ENCODE data around the gene FUT6. TPM values are rescaled to one million over a fixed set of nuclear protein-coding genes. Genes with fewer than 3 reads are reported as not detected.
"Not testable (repeated sequence)": the region's sequence is repeated elsewhere in the genome, so short reads cannot be mapped to it uniquely, and the experiment has no call there.

The FUT6 gene
- total RNA-seq, 2 experiments from 2014 or later: not detected

DNA sequence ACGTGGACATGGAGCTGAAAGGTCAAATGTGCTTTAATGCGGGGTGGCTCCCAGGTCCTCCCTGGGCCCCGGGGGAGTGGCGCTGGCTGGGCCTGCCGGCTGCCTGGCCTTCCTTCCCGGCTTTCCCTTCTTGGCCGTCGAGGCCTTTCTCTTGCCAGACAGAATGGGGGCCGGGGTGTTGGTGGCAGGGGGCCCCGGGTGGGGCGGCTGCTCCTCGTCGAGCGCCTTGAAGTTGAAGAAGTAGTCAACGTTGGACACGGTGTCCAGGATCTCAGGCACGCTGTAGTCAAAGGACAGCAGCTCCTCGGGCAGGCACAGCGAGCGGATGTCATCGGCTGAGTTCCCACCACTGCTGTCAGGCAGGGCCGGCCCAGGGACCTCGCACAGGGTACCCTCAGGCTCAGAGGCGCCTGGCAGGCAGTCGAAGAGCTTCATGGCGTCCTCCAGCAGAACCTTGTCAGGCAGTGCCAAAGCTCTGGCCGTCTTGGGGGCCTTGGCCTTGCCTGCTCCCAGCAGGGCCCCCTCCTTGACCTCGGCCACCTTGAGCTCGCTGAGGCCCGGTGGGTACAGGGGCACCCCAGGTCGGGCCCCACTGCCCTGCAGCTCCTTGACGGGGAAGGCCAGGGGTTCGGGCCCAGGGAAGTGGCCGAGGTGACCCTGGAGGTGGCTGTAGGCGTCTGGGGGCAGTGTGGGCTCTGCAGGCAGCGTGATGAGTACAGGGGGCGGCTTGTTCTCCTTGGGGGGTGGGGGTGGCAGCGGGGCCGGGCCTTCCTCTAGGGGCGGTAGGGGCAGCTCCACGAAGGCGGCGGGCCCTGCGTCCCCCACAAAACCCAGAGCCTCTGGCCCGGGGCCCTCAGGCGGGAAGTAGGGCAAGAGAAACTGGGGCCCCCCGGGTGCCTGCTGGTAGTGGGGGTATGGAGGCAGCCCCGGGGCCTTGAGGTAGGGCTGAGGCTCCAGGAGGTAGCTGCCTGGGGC is 56.3 kb downstream of the FUT6 start:
- H3K9me3 Mint-ChIP-seq: no peaks in the 10 kb centered on the region
- no peaks in the 10 kb centered on the region for H3K27me3 Mint-ChIP-seq
- ATAC-seq (no peak), DNase-seq (no peak)
- peaks cover 17% of the 10 kb centered on the region for H3K36me3 Mint-ChIP-seq (ENCODE audit: low read depth)
- ChIA-PET CTCF (interaction anchor here (1.9 kb wide), 1 partner anchor 21 kb away, joined by 9 read pairs; no protein-coding TSS in a partner anchor), POLR2A (interaction anchor here (0.8 to 1.5 kb wide), 11 partner anchors 8 to 92 kb away, joined by 3 to 8 read pairs (median 3); partner anchors contain the start of genes CATSPERD and DUS3L)
- TF ChIP-seq, protein P1, sequence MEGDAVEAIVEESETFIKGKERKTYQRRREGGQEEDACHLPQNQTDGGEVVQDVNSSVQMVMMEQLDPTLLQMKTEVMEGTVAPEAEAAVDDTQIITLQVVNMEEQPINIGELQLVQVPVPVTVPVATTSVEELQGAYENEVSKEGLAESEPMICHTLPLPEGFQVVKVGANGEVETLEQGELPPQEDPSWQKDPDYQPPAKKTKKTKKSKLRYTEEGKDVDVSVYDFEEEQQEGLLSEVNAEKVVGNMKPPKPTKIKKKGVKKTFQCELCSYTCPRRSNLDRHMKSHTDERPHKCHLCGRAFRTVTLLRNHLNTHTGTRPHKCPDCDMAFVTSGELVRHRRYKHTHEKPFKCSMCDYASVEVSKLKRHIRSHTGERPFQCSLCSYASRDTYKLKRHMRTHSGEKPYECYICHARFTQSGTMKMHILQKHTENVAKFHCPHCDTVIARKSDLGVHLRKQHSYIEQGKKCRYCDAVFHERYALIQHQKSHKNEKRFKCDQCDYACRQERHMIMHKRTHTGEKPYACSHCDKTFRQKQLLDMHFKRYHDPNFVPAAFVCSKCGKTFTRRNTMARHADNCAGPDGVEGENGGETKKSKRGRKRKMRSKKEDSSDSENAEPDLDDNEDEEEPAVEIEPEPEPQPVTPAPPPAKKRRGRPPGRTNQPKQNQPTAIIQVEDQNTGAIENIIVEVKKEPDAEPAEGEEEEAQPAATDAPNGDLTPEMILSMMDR (IDR thresholded peaks at IDR 0.05): no peak
- no peak overlapping the region for H3K4me3 Mint-ChIP-seq
- no peak overlapping the region for H3K27ac Mint-ChIP-seq
- H3K4me1 Mint-ChIP-seq (ENCODE audit: low read depth): no peaks in the 10 kb centered on the region
- intact Hi-C loops (cut with micrococcal nuclease): no loop called here

DNA sequence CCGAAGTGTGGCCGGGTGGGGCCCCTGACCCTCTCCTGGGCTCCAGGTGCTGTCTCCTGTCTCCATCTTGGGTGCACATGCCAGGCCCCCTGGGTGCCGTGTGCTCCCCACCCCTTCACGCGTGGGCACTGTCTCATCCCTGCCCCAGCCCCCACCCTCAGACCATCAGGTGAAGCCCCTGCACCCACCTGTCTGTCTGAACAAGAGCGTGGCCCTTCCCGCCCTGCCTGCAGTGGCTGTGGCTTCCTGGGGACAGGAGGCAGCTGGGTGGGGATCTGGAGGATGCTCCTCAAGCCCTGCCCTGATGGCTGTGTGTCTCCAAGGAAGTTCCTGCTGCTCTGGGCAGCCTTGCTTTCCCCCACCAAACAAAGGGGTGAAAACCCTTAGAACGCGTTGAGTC is 57.2 kb downstream of the FUT6 start:
- ATAC-seq: no peak
- Mint-ChIP-seq H3K27me3 (no peaks in the 10 kb centered on the region), H3K9me3 (no peaks in the 10 kb centered on the region), H3K4me1 (ENCODE audit: low read depth) (no peaks in the 10 kb centered on the region), H3K4me3 (no peak overlapping the region), H3K27ac (no peak overlapping the region), H3K36me3 (ENCODE audit: low read depth) (peaks cover 13% of the 10 kb centered on the region)
- intact Hi-C loops (cut with micrococcal nuclease): no loop called here
- ChIA-PET POLR2A (interaction anchor here (1.4 to 1.5 kb wide), 5 partner anchors 9 to 91 kb away, joined by 3 to 8 read pairs (median 3); partner anchors contain the start of gene DUS3L), CTCF (interaction anchor here (1.9 kb wide), 1 partner anchor 22 kb away, joined by 9 read pairs; no protein-coding TSS in a partner anchor)
- TF ChIP-seq, protein P1 (IDR thresholded peaks at IDR 0.05): no peak
- DNase-seq: no peak

DNA sequence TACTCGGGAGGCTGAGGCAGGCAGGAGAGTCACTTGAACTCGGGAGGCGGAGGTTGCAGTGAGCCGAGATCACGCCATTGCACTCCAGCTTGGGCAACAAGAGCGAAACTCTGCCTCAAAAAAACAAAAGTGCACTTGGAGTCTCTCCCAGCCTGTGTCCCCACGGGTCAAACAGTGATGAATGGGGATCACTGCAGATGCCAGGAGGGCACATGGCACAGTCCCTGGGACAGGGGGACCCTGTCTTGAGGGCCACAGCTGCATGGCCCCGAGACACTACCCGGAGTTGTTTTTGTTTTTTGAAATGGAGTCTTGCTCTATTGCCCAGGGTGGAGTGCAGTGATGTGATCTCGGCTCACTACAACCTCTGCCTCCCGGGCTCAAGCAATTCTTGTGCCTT is 58.6 kb downstream of the FUT6 start:
- H3K4me1 Mint-ChIP-seq (ENCODE audit: low read depth); H3K27me3 Mint-ChIP-seq; H3K9me3 Mint-ChIP-seq; H3K4me3 Mint-ChIP-seq; intact Hi-C loops (cut with micrococcal nuclease); H3K27ac Mint-ChIP-seq; ATAC-seq; DNase-seq; H3K36me3 Mint-ChIP-seq (ENCODE audit: low read depth): not testable (repeated sequence)
- CTCF ChIA-PET: interaction anchor here (0.8 kb wide), 1 partner anchor 95 kb away, joined by 3 read pairs; no protein-coding TSS in a partner anchor
- POLR2A ChIA-PET: interaction anchor here (0.6 to 1.6 kb wide), 4 partner anchors 10 to 1880 kb away, joined by 3 to 4 read pairs (median 4); no protein-coding TSS in a partner anchor

Other genes starting within 250 kb of the FUT6 start
- gene SAFB2, start 216.9 kb downstream of the FUT6 start, total RNA-seq: 10 to 100 TPM; 70.8 to 78.0 TPM
- 100 to 1,000 TPM; 124 to 132 TPM for gene SAFB, start 216.6 kb downstream of the FUT6 start, total RNA-seq
- gene MICOS13, start 159.2 kb downstream of the FUT6 start, total RNA-seq: 10 to 100 TPM; 49.4 TPM
- gene HSD11B1L, start 158.7 kb downstream of the FUT6 start, total RNA-seq: 1 to 10 TPM; 2.7 to 3.5 TPM
- 1,000 to 10,000 TPM; 1,711 to 1,715 TPM for gene RPL36, start 149.4 kb downstream of the FUT6 start, total RNA-seq
- 100 to 1,000 TPM; 324 to 342 TPM for gene LONP1, start 119.6 kb downstream of the FUT6 start, total RNA-seq
- not detected for gene CATSPERD, start 119.1 kb downstream of the FUT6 start, total RNA-seq
- gene PRR22, start 55.0 kb downstream of the FUT6 start, total RNA-seq: 1 to 10 TPM; 4.4 to 5.0 TPM
- 10 to 100 TPM; 69.6 to 74.5 TPM for gene DUS3L, start 48.5 kb downstream of the FUT6 start, total RNA-seq
- gene NRTN, start 34.6 kb downstream of the FUT6 start, total RNA-seq: under 1 TPM in 1 of 2 experiments, not detected in 1; 0.72 TPM
- gene FUT3, start 11.7 kb upstream of the FUT6 start, total RNA-seq: not detected
- gene FUT5, start 30.8 kb upstream of the FUT6 start, total RNA-seq: not detected
- 100 to 1,000 TPM; 233 to 237 TPM for gene NDUFA11, start 64.1 kb upstream of the FUT6 start, total RNA-seq
- gene VMAC, start 65.2 kb upstream of the FUT6 start, total RNA-seq: 1 to 10 TPM; 1.2 to 2.5 TPM
- 1 to 10 TPM; 2.1 to 2.8 TPM for gene CAPS, start 74.6 kb upstream of the FUT6 start, total RNA-seq
- gene RANBP3, start 138.4 kb upstream of the FUT6 start, total RNA-seq: 10 to 100 TPM; 74.3 to 87.5 TPM